HCT116 (cell line): ENCODE measurements around the gene YTHDC2. TPM values are rescaled to one million over a fixed set of nuclear protein-coding genes. Genes with fewer than 3 reads are reported as not detected.

Experiments used
- ATAC-seq: fragments of 200-7000 bp; cut with Tn5 transposase; 2 replicates; pipeline ENCODE4 v1.9.1; 2020; ENCODE audit warnings: mild to moderate bottlenecking, moderate library complexity
- BruUV-seq: library from RNA; stranded (reverse); fragments of 400-500 nt; replicated peaks from 2 replicates; lab custom pipeline; 2021; lab: Mats Ljungman, UMichigan
- CTCF ChIA-PET: fragments of 300-600 bp; sonication (Branson Sonifier 250); formaldehyde crosslinking; loops from one replicate; lab custom pipeline; 2021; ENCODE audit warnings: antibody characterized with exemption; lab: Charles Lee
- POLR2A ChIA-PET: fragments of 300-600, 350-600 bp; sonication (Branson Sonifier 250); formaldehyde crosslinking; loops from one replicate; lab custom pipeline; 2021; ENCODE audit warnings: antibody characterized with exemption; lab: Charles Lee
- RAD21 ChIA-PET, 2 experiments: fragments of 300-600 bp; sonication (Branson Sonifier 250); formaldehyde crosslinking; loops; one replicate each; lab custom pipeline; 2023; ENCODE audit warnings: low total read pairs in 2 of 2; ENCODE audit not compliant: uncharacterized antibody in 2 of 2, unreplicated experiment in 2 of 2, low non-redundant PET in 1 of 2; lab: Charles Lee
- DNase-seq: peaks from one replicate; pipeline ENCODE4 v3.0.0-alpha.2; 2010; ENCODE audit warnings: low read depth, low spot score
- H2AFZ ChIP-seq: fragments of 200-600 bp; shearing (Covaris generic), sonication (generic); 2 replicates; pipeline ENCODE4 v1.6.1; 2017; ENCODE audit warnings: low read depth, mixed run types, mixed read lengths, antibody characterized with exemption, low read length; ENCODE audit not compliant: poor library complexity, severe bottlenecking
- H3K27ac ChIP-seq: 2 replicates; pipeline ENCODE4 v1.5.1; 2012; ENCODE audit warnings: low read depth, low read length
- H3K27me3 ChIP-seq: fragments of 200-600 bp; sonication (generic); 2 replicates; pipeline ENCODE4 v1.6.1; 2016; ENCODE audit warnings: mixed run types, low read length, mixed read lengths; ENCODE audit not compliant: insufficient read depth
- H3K36me3 ChIP-seq, 2 experiments: fragments of 200-500 bp in 1 of 2; fragments of 200-600 bp in 1 of 2; sonication (Bioruptor generic) in 1 of 2; sonication (generic) in 1 of 2; 2 replicates each; pipeline versions ENCODE4 v1.5.1 to v1.6.1; 2014 to 2016; ENCODE audit warnings: low read length in 2 of 2, inconsistent platforms in 1 of 2, mixed read lengths in 1 of 2, mixed run types in 1 of 2; ENCODE audit not compliant: insufficient read depth in 2 of 2, control insufficient read depth in 1 of 2
- H3K4me1 ChIP-seq, 2 experiments: fragments of 200-600 bp in 1 of 2; sonication (generic) in 1 of 2; 2 replicates each; pipeline versions ENCODE4 v1.5.1 to v1.6.1; 2012 to 2017; ENCODE audit warnings: low read length in 2 of 2, inconsistent platforms in 1 of 2, mild to moderate bottlenecking in 1 of 2, mixed read lengths in 1 of 2, mixed run types in 1 of 2, moderate library complexity in 1 of 2; ENCODE audit not compliant: insufficient read depth in 2 of 2, control insufficient read depth in 1 of 2
- H3K4me2 ChIP-seq: fragments of 200-600 bp; sonication (generic); 2 replicates; pipeline ENCODE4 v1.6.1; 2017; ENCODE audit warnings: mixed run types, low read length, mixed read lengths
- H3K4me3 ChIP-seq, 2 experiments: fragments of 200-600 bp in 1 of 2; sonication (generic) in 1 of 2; replicated peaks in 1 of 2; 2 replicates each; pipeline ENCODE4 v1.5.1; 2011 to 2016; ENCODE audit warnings: low read length in 2 of 2, control low read depth in 1 of 2, low read depth in 1 of 2, mild to moderate bottlenecking in 1 of 2, mixed read lengths in 1 of 2, mixed run types in 1 of 2
- H3K79me2 ChIP-seq: fragments of 200-600 bp; sonication (generic); 2 replicates; pipeline ENCODE4 v1.6.1; 2017; ENCODE audit warnings: mild to moderate bottlenecking, mixed run types, low read length, moderate library complexity, mixed read lengths; ENCODE audit not compliant: insufficient read depth
- H3K9ac ChIP-seq: fragments of 200-600 bp; sonication (generic); 2 replicates; pipeline ENCODE4 v1.6.1; 2016; ENCODE audit warnings: low read length, mixed read lengths
- H3K9me2 ChIP-seq: fragments of 200-600 bp; sonication (generic), shearing (Covaris generic); 2 replicates; pipeline ENCODE4 v1.6.1; 2017; ENCODE audit warnings: mixed run types, mild to moderate bottlenecking, moderate library complexity; ENCODE audit not compliant: insufficient read depth
- H3K9me3 ChIP-seq, 2 experiments: fragments of 200-500 bp in 1 of 2; fragments of 200-600 bp in 1 of 2; sonication (Bioruptor generic) in 1 of 2; sonication (generic) in 1 of 2; 2 replicates each; pipeline ENCODE4 v1.6.1; 2014 to 2017; ENCODE audit warnings: low read length in 2 of 2, mixed read lengths in 2 of 2, inconsistent platforms in 1 of 2, low read depth in 1 of 2, mild to moderate bottlenecking in 1 of 2, mixed run types in 1 of 2, moderate library complexity in 1 of 2; ENCODE audit not compliant: control insufficient read depth in 1 of 2, insufficient read depth in 1 of 2
- H4K20me1 ChIP-seq: fragments of 200-600 bp; sonication (generic), shearing (Covaris generic); 2 replicates; pipeline ENCODE4 v1.6.1; 2017; ENCODE audit warnings: mixed run types, mild to moderate bottlenecking, moderate library complexity; ENCODE audit not compliant: insufficient read depth
- CBX3 ChIP-seq: IDR thresholded peaks from 2 replicates; pipeline ENCODE4 v1.6.1; 2012; ENCODE audit warnings: low read depth
- CEBPB ChIP-seq: IDR thresholded peaks from 2 replicates; pipeline ENCODE4 v1.6.1; 2012; ENCODE audit warnings: low read depth
- CTCF ChIP-seq, 3 experiments: fragments of 200-600 bp in 1 of 3; sonication (generic) in 1 of 3; IDR thresholded peaks in 2 of 3; conservative IDR thresholded peaks in 1 of 3; 2 replicates each; pipeline ENCODE4 v1.5.1; 2012 to 2017; ENCODE audit warnings: low read depth in 2 of 3, low read length in 2 of 3, antibody characterized with exemption in 1 of 3, borderline replicate concordance in 1 of 3, control low read depth in 1 of 3, mild to moderate bottlenecking in 1 of 3, mixed read lengths in 1 of 3, mixed run types in 1 of 3, moderate library complexity in 1 of 3; ENCODE audit not compliant: insufficient read depth in 1 of 3
- EGR1 ChIP-seq: IDR thresholded peaks from 2 replicates; pipeline ENCODE4 v1.6.1; 2012; ENCODE audit warnings: low read depth
- ELF1 ChIP-seq: IDR thresholded peaks from 2 replicates; pipeline ENCODE4 v1.6.1; 2012; ENCODE audit warnings: low read depth, borderline replicate concordance
- EZH2 ChIP-seq: fragments of 200-600 bp; sonication (generic); IDR thresholded peaks from 2 replicates; pipeline ENCODE4 v1.6.1; 2017; ENCODE audit warnings: antibody characterized with exemption, mixed run types
- EZH2phosphoT487 ChIP-seq: fragments of 200-600 bp; IDR thresholded peaks from 2 replicates; pipeline ENCODE4 v1.6.1; 2018; ENCODE audit warnings: antibody characterized with exemption, borderline replicate concordance
- FOSL1 ChIP-seq: IDR thresholded peaks from 2 replicates; pipeline ENCODE4 v1.6.1; 2012; ENCODE audit warnings: low read depth
- JUND ChIP-seq: IDR thresholded peaks from 2 replicates; pipeline ENCODE4 v1.6.1; 2012
- RAD21 ChIP-seq: IDR thresholded peaks from 2 replicates; pipeline ENCODE4 v1.6.1; 2012; ENCODE audit warnings: low read depth, mild to moderate bottlenecking
- SRF ChIP-seq: IDR thresholded peaks from 2 replicates; pipeline ENCODE4 v1.6.1; 2012; ENCODE audit warnings: low read depth
- ZBTB33 ChIP-seq: IDR thresholded peaks from 2 replicates; pipeline ENCODE4 v1.6.1; 2011; ENCODE audit warnings: mild to moderate bottlenecking, low read length, moderate library complexity; ENCODE audit not compliant: insufficient replicate concordance; ENCODE audit errors: extremely low read depth
- ZNF274 ChIP-seq: fragments of 200-500 bp; sonication (Bioruptor generic); IDR thresholded peaks from 2 replicates; pipeline ENCODE4 v1.6.1; 2014; ENCODE audit warnings: mild to moderate bottlenecking, low read depth, low read length, inconsistent platforms
- intact Hi-C: fragments of 100-400 bp; cut with micrococcal nuclease; formaldehyde crosslinking; loops from 2 replicates; pipeline ENCODE4 v1.10.0; 2022
- total RNA-seq: library from RNA; stranded (reverse); gene quantifications from one replicate; pipeline ENCODE4 v1.2.1, GENCODE V29; 2021; ENCODE audit not compliant: unreplicated experiment

YTHDC2 gene
- total RNA-seq, 1 experiment from 2014 or later: 22.2 TPM

GRCh38 chr5:113502073-113502472, 11.4 kb upstream of the YTHDC2 start (continued):
- no peak for TF ChIP-seq ZBTB33
- TF ChIP-seq RAD21: no peak
- no peak for TF ChIP-seq EGR1
- TF ChIP-seq FOSL1: no peak
- no peak for TF ChIP-seq SRF
- no peak for TF ChIP-seq ELF1
- no peak for TF ChIP-seq CEBPB
- TF ChIP-seq EZH2: no peak

- POLR2A ChIA-PET: no interaction called here
These were observed 10.3 kb upstream of the YTHDC2 start for GRCh38 chr5:113503146-113503545.

More at GRCh38 chr5:113503146-113503545, 10.3 kb upstream of the YTHDC2 start:
- Histone ChIP-seq H3K4me2 (no peak overlapping the region), H3K9me3 (no peaks in the 10 kb centered on the region), H2AFZ (no peak overlapping the region), H3K27me3 (no peaks in the 10 kb centered on the region), H3K9ac (no peak overlapping the region), H3K79me2 (no peaks in the 10 kb centered on the region), H3K4me3 (no peak overlapping the region), H3K27ac (no peak overlapping the region), H3K4me1 (no peaks in the 10 kb centered on the region), H4K20me1 (no peaks in the 10 kb centered on the region), H3K9me2 (no peaks in the 10 kb centered on the region), H3K36me3 (no peaks in the 10 kb centered on the region)
- ATAC-seq: no peak
- no peak for DNase-seq
- CTCF ChIA-PET: no interaction called here
- TF ChIP-seq EZH2 (no peak), RAD21 (no peak), ZNF274 (no peak), CTCF (IDR thresholded peaks at IDR 0.05 in 2 of 3, conservative IDR thresholded peaks at IDR 0.05 in 1 of 3; ENCODE audit: borderline replicate concordance in 1 of 3, insufficient read depth in 1 of 3, low read depth in 2 of 3, low read length in 2 of 3) (no peak), ELF1 (no peak), CBX3 (no peak), SRF (no peak), JUND (no peak), EZH2phosphoT487 (no peak)
- intact Hi-C loops: no loop called here
- RAD21 ChIA-PET: no interaction called here
- no TSS peak for BruUV-seq
